Epidermal melanocyte (primary cell): ENCODE measurements around the gene CASKIN1.
"Not testable (repeated sequence)": the region's sequence is repeated elsewhere in the genome, so short reads cannot be mapped to it uniquely, and the experiment has no call there.

Experiments used
- DNase-seq: peaks from one replicate; pipeline ENCODE4 v3.0.0; 2011; ENCODE audit warnings: low spot score; ENCODE audit not compliant: insufficient read length

Gene CASKIN1

GRCh38 chr16:2135071-2135470 is 61.3 kb downstream of the CASKIN1 start:
- not testable (repeated sequence) for DNase-seq

- DNase-seq = not testable (repeated sequence)
Measured at GRCh38 chr16:2133797-2134196, 62.6 kb downstream of the CASKIN1 start.

- DNase-seq = not testable (repeated sequence)
Measured at GRCh38 chr16:2129890-2130447, 66.4 kb downstream of the CASKIN1 start.

GRCh38 chr16:2129251-2129650 is 67.2 kb downstream of the CASKIN1 start:
- not testable (repeated sequence) for DNase-seq

- not testable (repeated sequence) for DNase-seq
Measured at GRCh38 chr16:2127630-2128280, 68.7 kb downstream of the CASKIN1 start.
